NT2/D1 (cell line): ENCODE data around the gene UPP2.

ENCODE experiments used
- DNase-seq: peaks from one replicate; pipeline ENCODE4 v3.0.0-alpha.2; 2011; ENCODE audit warnings: low read depth, low spot score
- H3K27me3 ChIP-seq: 2 replicates; pipeline ENCODE4 v1.6.0; 2011; ENCODE audit warnings: mild to moderate bottlenecking; ENCODE audit not compliant: insufficient read length, insufficient read depth
- H3K36me3 ChIP-seq: 2 replicates; pipeline ENCODE4 v1.6.1; 2011; ENCODE audit warnings: mild to moderate bottlenecking, low read length, mixed read lengths; ENCODE audit not compliant: insufficient read depth, insufficient read length
- H3K4me1 ChIP-seq: 2 replicates; pipeline ENCODE4 v1.5.1; 2011; ENCODE audit not compliant: insufficient read depth, insufficient read length
- H3K4me3 ChIP-seq: 2 replicates; pipeline ENCODE4 v1.5.1; 2011; ENCODE audit warnings: low read depth; ENCODE audit not compliant: insufficient read length
- H3K9ac ChIP-seq: 2 replicates; pipeline ENCODE4 v1.6.0; 2011; ENCODE audit warnings: low read depth; ENCODE audit not compliant: insufficient read length
- H3K9me3 ChIP-seq: 2 replicates; pipeline ENCODE4 v1.5.1; 2011; ENCODE audit warnings: mild to moderate bottlenecking, low read length; ENCODE audit not compliant: insufficient read depth
- SUZ12 ChIP-seq: IDR thresholded peaks from 2 replicates; pipeline ENCODE4 v1.6.1; 2011; ENCODE audit not compliant: insufficient read length, insufficient read depth; ENCODE audit errors: extremely low read depth
- YY1 ChIP-seq: IDR thresholded peaks from 2 replicates; pipeline ENCODE4 v1.6.1; 2011; ENCODE audit not compliant: insufficient read length, insufficient read depth
- ZNF274 ChIP-seq: IDR thresholded peaks from 2 replicates; pipeline ENCODE4 v1.6.1; 2011; ENCODE audit warnings: mild to moderate bottlenecking, low read depth, low read length

The UPP2 gene

DNA sequence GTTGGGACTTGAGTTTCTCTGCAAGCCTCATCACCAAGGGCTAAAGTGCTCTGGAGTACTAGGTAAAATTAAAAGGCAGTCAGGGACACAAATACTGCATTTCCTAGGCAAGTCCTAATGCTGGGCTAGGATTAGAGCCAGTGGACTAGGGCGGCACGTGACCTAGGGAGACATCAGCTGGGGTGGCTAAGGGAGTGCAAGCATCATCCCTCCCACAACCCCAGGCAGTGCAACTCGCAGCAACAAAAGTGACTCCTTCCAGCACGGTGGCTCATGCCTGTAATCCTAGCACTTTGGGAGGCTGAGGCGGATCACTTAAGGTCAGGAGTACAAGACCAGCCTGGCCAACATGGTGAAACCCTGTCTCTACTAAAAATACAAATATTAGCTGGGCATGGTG lies 30.7 kb upstream of the UPP2 start:
- Histone ChIP-seq H3K9ac (no peak overlapping the region), H3K36me3 (no peaks in the 10 kb centered on the region)
- TF ChIP-seq ZNF274 (no peak), YY1 (no peak), SUZ12 (no peak)

DNA sequence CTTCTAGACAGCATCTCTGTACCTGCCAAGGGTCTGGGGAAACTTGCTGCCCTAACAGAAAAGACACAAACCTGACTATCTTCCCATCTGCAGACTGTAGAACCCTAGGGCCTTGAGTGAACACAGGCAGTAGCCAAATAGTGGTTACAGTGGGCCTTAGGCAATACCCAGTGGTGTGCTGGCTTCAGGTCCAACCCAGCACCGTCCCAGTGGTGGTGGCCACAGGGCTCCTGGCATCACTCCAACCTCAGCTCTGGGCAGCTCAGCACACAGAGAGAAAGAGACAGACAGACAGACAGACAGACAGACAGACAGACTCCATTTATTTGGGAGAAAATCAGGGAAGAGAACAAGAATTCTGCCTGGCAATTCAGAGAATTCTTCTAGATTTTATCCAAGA lies 29.3 kb upstream of the UPP2 start:
- DNase-seq: no peak
- H3K4me3 ChIP-seq: no peak overlapping the region
- 0 out of 2 replicates have a peak, but pooled peaks cover under 1% of the 10 kb centered on the region for H3K9me3 ChIP-seq
- H3K27me3 ChIP-seq: no peaks in the 10 kb centered on the region
- H3K36me3 ChIP-seq: no peaks in the 10 kb centered on the region
- H3K9ac ChIP-seq: no peak overlapping the region
- no peaks in the 10 kb centered on the region for H3K4me1 ChIP-seq
- TF ChIP-seq YY1 (no peak), ZNF274 (no peak), SUZ12 (no peak)

More for the DNA sequence above, 30.7 kb upstream of the UPP2 start:
- Histone ChIP-seq H3K27me3 (no peaks in the 10 kb centered on the region), H3K4me3 (no peak overlapping the region), H3K9me3 (no peaks in the 10 kb centered on the region), H3K4me1 (no peaks in the 10 kb centered on the region)
- no peak for DNase-seq

DNA sequence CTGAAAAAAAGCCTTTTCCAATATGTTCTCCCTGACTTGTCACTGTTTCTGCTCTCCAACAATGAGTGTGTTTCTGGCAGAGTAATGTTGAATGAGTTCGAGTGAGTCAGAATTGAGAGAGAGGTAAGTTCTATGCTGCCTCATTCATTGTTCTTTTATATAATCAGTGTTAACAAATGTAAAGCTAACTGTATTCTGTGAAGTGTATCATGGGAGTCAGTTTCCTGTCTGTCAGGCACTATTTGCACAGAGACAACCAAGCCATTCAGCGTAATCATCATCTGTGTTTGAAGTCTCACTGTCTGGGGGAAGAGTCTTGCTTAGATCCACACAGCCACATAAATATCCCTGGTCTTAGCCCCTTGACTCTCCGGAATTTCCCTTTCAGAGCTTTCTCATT lies 22.0 kb upstream of the UPP2 start:
- Histone ChIP-seq H3K9ac (no peak overlapping the region), H3K4me1 (no peaks in the 10 kb centered on the region), H3K27me3 (no peaks in the 10 kb centered on the region), H3K9me3 (peaks cover 10% of the 10 kb centered on the region; the same call in 1 of the 2 replicates), H3K4me3 (no peak overlapping the region), H3K36me3 (no peaks in the 10 kb centered on the region)
- DNase-seq: no peak
- TF ChIP-seq YY1 (no peak), ZNF274 (no peak), SUZ12 (no peak)

DNA sequence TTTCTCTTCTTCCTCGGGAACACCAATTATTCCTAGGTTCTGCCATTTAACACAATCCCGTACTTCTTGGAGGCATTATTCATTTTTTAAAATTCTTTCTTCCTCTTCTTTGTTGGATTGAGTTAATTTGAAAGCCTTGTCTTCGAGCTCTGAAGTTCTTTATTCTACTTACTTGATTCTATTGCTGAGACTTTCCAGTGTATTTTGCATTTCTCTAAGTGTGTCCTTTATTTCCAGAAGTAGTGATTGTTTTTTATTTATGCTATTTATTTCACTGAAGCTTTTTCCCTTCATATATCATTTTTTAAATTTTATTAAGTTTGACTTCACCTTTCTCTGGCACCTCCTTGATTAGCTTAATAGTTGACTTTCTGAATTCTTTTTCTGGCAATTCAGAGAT lies 13.6 kb upstream of the UPP2 start:
- no peaks in the 10 kb centered on the region for H3K27me3 ChIP-seq
- H3K4me1 ChIP-seq: no peaks in the 10 kb centered on the region
- H3K4me3 ChIP-seq: no peak overlapping the region
- H3K36me3 ChIP-seq: no peaks in the 10 kb centered on the region
- no peak overlapping the region for H3K9ac ChIP-seq
- TF ChIP-seq SUZ12 (no peak), ZNF274 (no peak), YY1 (no peak)
- no peak for DNase-seq
- no peaks in the 10 kb centered on the region for H3K9me3 ChIP-seq

DNA sequence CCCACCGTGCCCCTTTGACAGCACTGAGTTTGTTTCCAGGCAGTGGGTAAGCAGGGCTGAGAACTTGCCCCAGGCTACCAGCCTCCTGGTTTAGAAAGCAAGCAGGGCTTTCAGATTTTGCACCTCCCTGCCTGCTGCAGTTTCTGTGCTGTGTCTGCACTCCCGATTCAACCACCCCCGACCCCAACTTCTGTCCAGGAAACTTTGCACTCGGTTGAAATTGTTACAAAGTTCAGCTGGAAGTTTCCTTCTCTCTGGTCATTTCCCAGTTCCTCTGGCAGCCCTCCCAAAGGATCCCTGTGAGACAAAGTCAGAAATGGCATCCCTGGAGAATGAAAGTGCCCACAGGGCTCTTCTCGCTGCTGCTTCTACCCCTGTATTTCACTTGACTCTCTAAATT lies 12.4 kb upstream of the UPP2 start:
- no peak overlapping the region for H3K4me3 ChIP-seq
- H3K27me3 ChIP-seq: no peaks in the 10 kb centered on the region
- no peak for TF ChIP-seq ZNF274
- no peak for TF ChIP-seq YY1
- no peak for TF ChIP-seq SUZ12
- no peaks in the 10 kb centered on the region for H3K9me3 ChIP-seq
- H3K36me3 ChIP-seq: no peaks in the 10 kb centered on the region
- no peak overlapping the region for H3K9ac ChIP-seq
- H3K4me1 ChIP-seq: no peaks in the 10 kb centered on the region
- DNase-seq: no peak

DNA sequence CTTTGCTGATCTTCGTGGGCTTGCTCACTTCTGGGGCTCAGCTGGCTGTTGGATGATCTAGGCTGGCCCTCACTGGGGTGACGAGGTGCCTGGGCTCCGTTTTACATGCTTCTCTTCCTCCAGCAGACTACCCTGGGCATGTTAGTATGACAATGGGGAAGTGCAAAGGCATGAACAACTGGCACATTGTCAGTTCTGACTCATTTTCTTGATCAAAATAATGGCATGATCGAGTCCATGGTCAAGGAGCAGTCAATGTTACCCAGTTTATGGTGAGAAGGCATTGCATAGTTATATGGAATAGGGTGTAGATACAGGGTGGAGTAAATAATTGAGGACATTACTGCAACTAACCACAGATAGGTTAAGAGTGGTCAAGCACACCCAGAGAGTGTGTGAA lies 10.0 kb upstream of the UPP2 start:
- DNase-seq: no peak
- H3K4me1 ChIP-seq: no peaks in the 10 kb centered on the region
- H3K27me3 ChIP-seq: no peaks in the 10 kb centered on the region
- H3K9ac ChIP-seq: no peak overlapping the region
- no peak overlapping the region for H3K4me3 ChIP-seq
- no peaks in the 10 kb centered on the region for H3K36me3 ChIP-seq
- H3K9me3 ChIP-seq: no peaks in the 10 kb centered on the region
- TF ChIP-seq SUZ12: no peak
- no peak for TF ChIP-seq YY1
- no peak for TF ChIP-seq ZNF274

DNA sequence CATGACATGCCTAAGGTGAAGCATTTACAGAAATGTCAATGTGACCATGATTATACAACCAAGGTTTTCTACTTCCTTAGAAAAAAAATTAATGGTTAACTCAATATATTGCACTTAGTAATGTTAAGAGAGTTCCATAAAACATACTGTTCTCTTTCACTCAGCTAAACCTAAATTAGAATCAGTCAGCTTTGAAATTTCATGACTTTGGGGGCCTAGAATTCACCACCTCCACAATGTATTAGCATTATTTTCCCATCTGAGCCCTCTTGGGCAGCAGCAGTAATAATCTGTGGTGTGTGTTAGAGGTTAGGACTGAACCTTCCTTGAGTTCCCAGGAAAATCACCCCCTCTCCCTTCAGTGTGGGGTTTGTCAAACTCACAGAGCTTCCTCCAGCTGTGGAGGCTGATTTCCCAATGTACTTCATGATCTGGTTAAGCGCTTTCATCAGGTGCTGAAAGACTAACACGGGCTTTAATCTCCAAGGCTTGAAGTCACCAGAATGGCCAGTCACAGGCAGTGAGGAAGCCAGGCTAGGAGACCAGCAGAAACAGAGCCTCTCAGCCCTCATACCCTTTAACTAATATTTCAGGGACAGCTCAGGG lies 7.1 kb upstream of the UPP2 start:
- Histone ChIP-seq H3K27me3 (no peaks in the 10 kb centered on the region), H3K36me3 (no peaks in the 10 kb centered on the region), H3K9me3 (no peaks in the 10 kb centered on the region), H3K4me3 (no peak overlapping the region), H3K4me1 (no peaks in the 10 kb centered on the region), H3K9ac (no peak overlapping the region)
- TF ChIP-seq SUZ12: no peak
- no peak for TF ChIP-seq ZNF274
- TF ChIP-seq YY1: no peak
- no peak for DNase-seq

DNA sequence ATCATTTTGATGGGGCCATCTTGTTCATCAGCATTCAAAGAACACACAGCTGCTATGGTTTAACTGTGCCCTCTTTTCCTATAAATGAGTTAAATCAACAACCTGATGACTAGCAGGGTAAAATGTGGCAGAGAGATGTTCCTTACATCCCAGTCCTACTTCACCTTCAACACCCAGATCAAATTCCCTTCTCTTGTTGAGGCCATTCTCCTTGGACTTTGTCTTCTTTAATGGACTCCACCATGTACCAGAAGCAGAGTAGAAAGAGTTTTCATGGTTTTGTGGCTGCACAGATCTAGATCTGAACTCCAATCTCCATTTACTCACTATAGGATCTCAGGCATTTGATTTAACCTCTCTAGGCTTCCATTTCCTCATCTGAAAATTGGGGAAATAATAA lies 6.4 kb upstream of the UPP2 start:
- TF ChIP-seq ZNF274: no peak
- no peak for TF ChIP-seq SUZ12
- no peak for TF ChIP-seq YY1
- H3K27me3 ChIP-seq: no peaks in the 10 kb centered on the region

More for the DNA sequence above, 6.4 kb upstream of the UPP2 start:
- Histone ChIP-seq H3K36me3 (no peaks in the 10 kb centered on the region), H3K9me3 (no peaks in the 10 kb centered on the region), H3K4me3 (no peak overlapping the region), H3K4me1 (no peaks in the 10 kb centered on the region), H3K9ac (no peak overlapping the region)
- DNase-seq: no peak
